HepG2 (cell line): ENCODE measurements around the gene SIGLEC10. TPM values are rescaled to one million over a fixed set of nuclear protein-coding genes. Genes with fewer than 3 reads are reported as not detected.
A peak's percentile ranks its signal among the peaks of the same experiment; 100 is the strongest.

Source experiments
- ATAC-seq: fragments of 200-7000 bp; cut with Tn5 transposase; 3 replicates; pipeline ENCODE4 v1.9.1; 2020; ENCODE audit warnings: mild to moderate bottlenecking, moderate library complexity
- BruUV-seq: library from RNA; stranded (reverse); fragments of 400-500 nt; replicated peaks from 2 replicates; lab custom pipeline; 2021; lab: Mats Ljungman, UMichigan
- CTCF ChIA-PET: fragments of 300-600 bp; formaldehyde crosslinking; extraction: SDS; loops from one replicate; lab custom pipeline; 2021; ENCODE audit warnings: low total read pairs, inconsistent platforms, low intra/inter-chr PET ratio; lab: Yijun Ruan, JAX
- POLR2A ChIA-PET: fragments of 350-600 bp; sonication (Branson Sonifier 250); formaldehyde crosslinking; loops from one replicate; lab custom pipeline; 2020; ENCODE audit warnings: antibody characterized with exemption, inconsistent platforms; lab: Yijun Ruan, JAX
- DNase-seq: peaks from one replicate; pipeline ENCODE4 v3.0.0-alpha.2; 2015; ENCODE audit warnings: low spot score
- FAIRE-seq: peaks from 3 replicates; lab custom pipeline; 2011; peaks lifted over from hg19 to GRCh38; lab: Jason Lieb, UNC
- H2AFZ ChIP-seq: one replicate; pipeline ENCODE4 v1.6.1; 2011; ENCODE audit warnings: low read length, inconsistent platforms
- H3K27ac ChIP-seq: fragments of 300-600 bp; 3 replicates; pipeline ENCODE4 v1.8.0; 2011; ENCODE audit warnings: mixed run types, mild to moderate bottlenecking, mixed read lengths, low read length, inconsistent platforms; ENCODE audit not compliant: insufficient read depth; ENCODE audit errors: extremely low read length
- H3K27me3 ChIP-seq, 2 experiments: fragments of 200-600 bp in 1 of 2; 2 replicates in 1 of 2; 3 replicates in 1 of 2; pipeline versions ENCODE4 v1.6.0 to v1.8.0; 2011; ENCODE audit warnings: low read length in 2 of 2, mild to moderate bottlenecking in 2 of 2, moderate library complexity in 2 of 2, inconsistent platforms in 1 of 2; ENCODE audit not compliant: insufficient read depth in 2 of 2, control insufficient read depth in 1 of 2
- H3K36me3 ChIP-seq, 2 experiments: fragments of 200-600 bp in 1 of 2; replicated peaks in 1 of 2; 2 replicates in 1 of 2; 3 replicates in 1 of 2; pipeline versions ENCODE4 v1.5.1 to v1.8.0; 2011; ENCODE audit warnings: low read length in 2 of 2, inconsistent platforms in 1 of 2; ENCODE audit not compliant: insufficient read depth in 2 of 2, control insufficient read depth in 1 of 2
- H3K4me1 ChIP-seq: 2 replicates; pipeline ENCODE4 v1.5.1; 2012; ENCODE audit warnings: low read length, inconsistent platforms; ENCODE audit not compliant: insufficient read depth
- H3K4me2 ChIP-seq: 2 replicates; pipeline ENCODE4 v1.6.0; 2011; ENCODE audit warnings: low read depth, low read length, inconsistent platforms
- H3K4me3 ChIP-seq, 3 experiments: fragments of 200-600 bp in 1 of 3; sonication (generic), shearing (Covaris generic) in 1 of 3; replicated peaks in 1 of 3; 2 replicates each; pipeline ENCODE4 v1.5.1; 2011 to 2016; ENCODE audit warnings: low read length in 3 of 3, inconsistent platforms in 2 of 3, low read depth in 2 of 3, mild to moderate bottlenecking in 2 of 3, control low read depth in 1 of 3, mixed read lengths in 1 of 3; ENCODE audit not compliant: insufficient read depth in 1 of 3
- H3K79me2 ChIP-seq: one replicate; pipeline ENCODE4 v1.6.1; 2011; ENCODE audit warnings: low read length, inconsistent platforms; ENCODE audit not compliant: insufficient read depth
- H3K9ac ChIP-seq: 2 replicates; pipeline ENCODE4 v1.6.0; 2011; ENCODE audit warnings: mild to moderate bottlenecking, low read depth, low read length, inconsistent platforms; ENCODE audit not compliant: insufficient read depth
- H3K9me3 ChIP-seq: 2 replicates; pipeline ENCODE4 v1.5.1; 2012; ENCODE audit warnings: mild to moderate bottlenecking, low read length
- H4K20me1 ChIP-seq: 2 replicates; pipeline ENCODE4 v1.6.0; 2011; ENCODE audit warnings: inconsistent platforms, mild to moderate bottlenecking, low read length, moderate library complexity; ENCODE audit not compliant: insufficient read depth
- CREB3 ChIP-seq: sonication (generic); formaldehyde crosslinking; IDR thresholded peaks from 2 replicates; pipeline ENCODE4 v1.5.0; 2020; ENCODE audit warnings: missing genetic modification reagents
- GATAD2A ChIP-seq: IDR thresholded peaks from 2 replicates; pipeline ENCODE4 v1.6.1; 2016
- POGZ ChIP-seq: sonication (generic); formaldehyde crosslinking; IDR thresholded peaks from 2 replicates; pipeline ENCODE4 v1.4.0; 2020; ENCODE audit warnings: mild to moderate bottlenecking, missing genetic modification reagents
- SAP130 ChIP-seq: IDR thresholded peaks from 2 replicates; pipeline ENCODE4 v1.6.1; 2016; ENCODE audit warnings: low read depth
- SIX1 ChIP-seq: sonication (generic); formaldehyde crosslinking; IDR thresholded peaks from 2 replicates; pipeline ENCODE4 v1.4.0; 2020; ENCODE audit warnings: missing genetic modification reagents, borderline replicate concordance
- ZFP91 ChIP-seq: sonication (generic); formaldehyde crosslinking; IDR thresholded peaks from 2 replicates; pipeline ENCODE4 v1.9.0; 2022; ENCODE audit warnings: missing genetic modification reagents, mild to moderate bottlenecking, borderline replicate concordance
- ZNF17 ChIP-seq: sonication (generic); formaldehyde crosslinking; IDR thresholded peaks from 2 replicates; pipeline ENCODE4 v1.5.0; 2020; ENCODE audit warnings: mild to moderate bottlenecking, missing genetic modification reagents
- ZNF224 ChIP-seq: sonication (generic); formaldehyde crosslinking; IDR thresholded peaks from 2 replicates; pipeline ENCODE4 v1.5.0; 2020; ENCODE audit warnings: mild to moderate bottlenecking, missing genetic modification reagents
- ZNF773 ChIP-seq: sonication (generic); formaldehyde crosslinking; IDR thresholded peaks from 2 replicates; pipeline ENCODE4 v1.4.0; 2020; ENCODE audit warnings: missing genetic modification reagents, borderline replicate concordance
- ZNF777 ChIP-seq: sonication (generic); formaldehyde crosslinking; IDR thresholded peaks from 2 replicates; pipeline ENCODE4 v1.4.0; 2020; ENCODE audit warnings: missing genetic modification reagents
- WGBS: methylation state at CpG from one replicate; pipeline ENCODE4 v1.1.6; 2017; ENCODE audit warnings: low lambda C conversion rate; 5-methylcytosine and 5-hydroxymethylcytosine counted together
- in situ Hi-C: cut with HindIII; loops from 2 replicates; pipeline ENCODE4 v1.10.0; 2017; ENCODE audit warnings: low pct_unique_long_range_greater_than_20kb; ENCODE audit not compliant: extremely low pct_ligation_motif_present
- intact Hi-C: fragments of 100-400 bp; cut with micrococcal nuclease; formaldehyde crosslinking; loops from one replicate; pipeline ENCODE4 v1.10.0; 2022; ENCODE audit not compliant: unreplicated experiment
- polyA plus RNA-seq, 8 experiments: library from polyadenylated mRNA; depleted of rRNA in 3 of 8; stranded (reverse) in 7 of 8; unstranded in 1 of 8; fragments of >200 nt; fragmentation: Illumina TruSeq in 4 of 8; extraction: Trizol in 4 of 8; gene quantifications; 2 replicates each; pipeline versions ENCODE4 v1.2.1 to v1.2.3, GENCODE V29; 2011 to 2016; ENCODE audit warnings: low read depth in 4 of 8, missing spikeins in 1 of 8, mixed read lengths in 1 of 8; ENCODE audit not compliant: insufficient read depth in 1 of 8
- total RNA-seq, 5 experiments: library from RNA; depleted of rRNA; stranded (reverse); fragments of >200 nt; fragmentation: Illumina TruSeq; extraction: Trizol; gene quantifications; 2 replicates each; pipeline ENCODE4 v1.2.3, GENCODE V29; 2016; ENCODE audit warnings: low read depth in 1 of 5
- TF ChIP-seq, protein P1 (sequence below): sonication (generic); formaldehyde crosslinking; IDR thresholded peaks from 2 replicates; pipeline ENCODE4 v1.5.0; 2020; ENCODE audit warnings: mild to moderate bottlenecking, missing genetic modification reagents, borderline replicate concordance
- TF ChIP-seq, protein P2 (sequence below): sonication (generic); formaldehyde crosslinking; IDR thresholded peaks from 2 replicates; pipeline ENCODE4 v1.4.0; 2020; ENCODE audit warnings: missing genetic modification reagents

The SIGLEC10 gene
- total and polyA plus RNA-seq, 2 of the 13 experiments (the other 11 are each of a cell fraction or from before 2014, with no cell fraction given) = not detected

DNA sequence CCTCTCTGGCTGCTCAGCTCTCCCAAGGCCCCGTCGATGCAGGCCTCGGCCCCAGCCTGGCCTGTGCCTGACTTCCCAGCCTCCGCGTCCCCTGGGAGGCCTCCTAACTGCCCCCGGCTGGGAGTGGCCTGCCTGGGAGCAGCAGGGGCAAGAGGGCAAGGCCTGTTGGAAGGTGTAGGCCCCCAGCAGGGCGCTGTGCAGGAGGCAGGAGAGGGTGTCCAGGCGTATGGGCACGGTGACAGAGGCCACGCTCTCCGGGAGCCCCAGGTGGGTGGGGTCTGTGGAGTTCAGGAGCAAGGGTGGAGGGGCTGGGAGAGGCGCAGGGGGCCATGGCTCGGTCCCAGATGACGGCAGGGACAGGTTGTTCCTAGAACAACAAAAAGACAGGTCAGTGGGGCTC lies 28.3 kb downstream of the SIGLEC10 start (continued):
- TF ChIP-seq ZFP91 = peak; percentile 72
- no peak for TF ChIP-seq ZNF773 (CRISPR knock-in tag)
- peak; percentile 64 for TF ChIP-seq ZNF777 (CRISPR knock-in tag)

DNA sequence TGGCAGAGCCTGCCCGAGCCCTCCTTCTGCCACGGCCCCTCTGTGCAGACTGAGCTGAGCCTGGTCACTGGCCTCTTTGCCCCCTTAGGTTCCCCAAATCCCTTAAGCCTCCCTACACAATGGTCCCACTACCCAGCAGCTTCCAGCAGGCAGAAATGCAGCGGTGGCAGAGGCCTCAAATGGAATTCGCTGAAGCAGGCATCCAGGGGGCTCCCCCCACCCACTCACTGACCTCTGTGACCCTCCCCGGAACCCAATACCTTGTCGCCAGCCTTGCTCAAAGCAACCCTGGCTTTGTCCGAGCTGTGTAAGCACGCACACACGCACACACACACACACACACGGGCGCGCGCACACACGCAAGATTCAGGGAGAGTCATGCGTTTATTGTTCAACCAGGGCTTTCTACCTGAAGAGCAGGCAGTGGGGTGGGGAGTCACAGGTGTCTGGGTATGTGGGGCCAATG lies 29.5 kb downstream of the SIGLEC10 start, which contains the start of gene LIM2:
TSS of gene LIM2 (minus strand) at position 51 of the 466 bp plus-strand sequence. CDS start 531 bp downstream, outside the sequence.
- intact Hi-C loops = no loop called here
- Histone ChIP-seq H3K27me3 (peaks cover 0 to 2% of the 10 kb centered on the region in 2 experiments; a peak in 1 of 5 replicates), H3K9ac (peak within 1 kb of the TSS; percentile 59; the same call in 1 of the 2 replicates), H3K9me3 (no peaks in the 10 kb centered on the region), H3K4me3 (peak within 1 kb of the TSS in 2 of 3 experiments; percentile 41 to 62; a peak in 4 of 6 replicates), H3K79me2 (no peaks in the 10 kb centered on the region), H3K27ac (peak within 1 kb of the TSS; percentile 29), H4K20me1 (no peaks in the 10 kb centered on the region), H2AFZ (no peak within 1 kb of the TSS), H3K4me1 (peaks cover 46% of the 10 kb centered on the region), H3K36me3 (no peaks in the 10 kb centered on the region), H3K4me2 (peak within 1 kb of the TSS; percentile 73)
- DNase-seq (peak; percentile 59), ATAC-seq (peak; percentile 51), FAIRE-seq (no peak)
- BruUV-seq = no TSS peak
- POLR2A ChIA-PET = interaction anchor here (0.8 to 4.1 kb wide), 10 partner anchors 8 to 48 kb away, joined by 3 to 30 read pairs (median 6); partner anchors contain the start of genes ETFB, NKG7 and VSIG10L
- WGBS = 7% methylated on average over 13 of the region's 15 CpGs
- in situ Hi-C loops = no loop called here
- CTCF ChIA-PET = no interaction called here
- TF ChIP-seq, protein P1, sequence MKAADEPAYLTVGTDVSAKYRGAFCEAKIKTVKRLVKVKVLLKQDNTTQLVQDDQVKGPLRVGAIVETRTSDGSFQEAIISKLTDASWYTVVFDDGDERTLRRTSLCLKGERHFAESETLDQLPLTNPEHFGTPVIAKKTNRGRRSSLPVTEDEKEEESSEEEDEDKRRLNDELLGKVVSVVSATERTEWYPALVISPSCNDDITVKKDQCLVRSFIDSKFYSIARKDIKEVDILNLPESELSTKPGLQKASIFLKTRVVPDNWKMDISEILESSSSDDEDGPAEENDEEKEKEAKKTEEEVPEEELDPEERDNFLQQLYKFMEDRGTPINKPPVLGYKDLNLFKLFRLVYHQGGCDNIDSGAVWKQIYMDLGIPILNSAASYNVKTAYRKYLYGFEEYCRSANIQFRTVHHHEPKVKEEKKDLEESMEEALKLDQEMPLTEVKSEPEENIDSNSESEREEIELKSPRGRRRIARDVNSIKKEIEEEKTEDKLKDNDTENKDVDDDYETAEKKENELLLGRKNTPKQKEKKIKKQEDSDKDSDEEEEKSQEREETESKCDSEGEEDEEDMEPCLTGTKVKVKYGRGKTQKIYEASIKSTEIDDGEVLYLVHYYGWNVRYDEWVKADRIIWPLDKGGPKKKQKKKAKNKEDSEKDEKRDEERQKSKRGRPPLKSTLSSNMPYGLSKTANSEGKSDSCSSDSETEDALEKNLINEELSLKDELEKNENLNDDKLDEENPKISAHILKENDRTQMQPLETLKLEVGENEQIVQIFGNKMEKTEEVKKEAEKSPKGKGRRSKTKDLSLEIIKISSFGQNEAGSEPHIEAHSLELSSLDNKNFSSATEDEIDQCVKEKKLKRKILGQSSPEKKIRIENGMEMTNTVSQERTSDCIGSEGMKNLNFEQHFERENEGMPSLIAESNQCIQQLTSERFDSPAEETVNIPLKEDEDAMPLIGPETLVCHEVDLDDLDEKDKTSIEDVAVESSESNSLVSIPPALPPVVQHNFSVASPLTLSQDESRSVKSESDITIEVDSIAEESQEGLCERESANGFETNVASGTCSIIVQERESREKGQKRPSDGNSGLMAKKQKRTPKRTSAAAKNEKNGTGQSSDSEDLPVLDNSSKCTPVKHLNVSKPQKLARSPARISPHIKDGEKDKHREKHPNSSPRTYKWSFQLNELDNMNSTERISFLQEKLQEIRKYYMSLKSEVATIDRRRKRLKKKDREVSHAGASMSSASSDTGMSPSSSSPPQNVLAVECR (CRISPR knock-in tag) = peak; percentile 50; the same call in 1 of the 2 replicates
- TF ChIP-seq ZNF224 (0 out of 2 replicates have a peak, but pooled peaks have one; percentile 55), CREB3 (CRISPR knock-in tag) (no peak), POGZ (CRISPR knock-in tag) (0 out of 2 replicates have a peak, but pooled peaks have one; percentile 27), SIX1 (CRISPR knock-in tag) (peak; percentile 37; the same call in 1 of the 2 replicates), GATAD2A (peak; percentile 52), SAP130 (CRISPR knock-in tag) (peak; percentile 70), ZNF17 (CRISPR knock-in tag) (no peak)
- TF ChIP-seq, protein P2, sequence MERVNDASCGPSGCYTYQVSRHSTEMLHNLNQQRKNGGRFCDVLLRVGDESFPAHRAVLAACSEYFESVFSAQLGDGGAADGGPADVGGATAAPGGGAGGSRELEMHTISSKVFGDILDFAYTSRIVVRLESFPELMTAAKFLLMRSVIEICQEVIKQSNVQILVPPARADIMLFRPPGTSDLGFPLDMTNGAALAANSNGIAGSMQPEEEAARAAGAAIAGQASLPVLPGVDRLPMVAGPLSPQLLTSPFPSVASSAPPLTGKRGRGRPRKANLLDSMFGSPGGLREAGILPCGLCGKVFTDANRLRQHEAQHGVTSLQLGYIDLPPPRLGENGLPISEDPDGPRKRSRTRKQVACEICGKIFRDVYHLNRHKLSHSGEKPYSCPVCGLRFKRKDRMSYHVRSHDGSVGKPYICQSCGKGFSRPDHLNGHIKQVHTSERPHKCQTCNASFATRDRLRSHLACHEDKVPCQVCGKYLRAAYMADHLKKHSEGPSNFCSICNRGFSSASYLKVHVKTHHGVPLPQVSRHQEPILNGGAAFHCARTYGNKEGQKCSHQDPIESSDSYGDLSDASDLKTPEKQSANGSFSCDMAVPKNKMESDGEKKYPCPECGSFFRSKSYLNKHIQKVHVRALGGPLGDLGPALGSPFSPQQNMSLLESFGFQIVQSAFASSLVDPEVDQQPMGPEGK (CRISPR knock-in tag) = peak; percentile 67; the same call in 1 of the 2 replicates
